ENCODE results near the gene OR2Z1. TPM values are rescaled to one million over a fixed set of nuclear protein-coding genes. Genes with fewer than 3 reads are reported as not detected.

Gene OR2Z1, protein sequence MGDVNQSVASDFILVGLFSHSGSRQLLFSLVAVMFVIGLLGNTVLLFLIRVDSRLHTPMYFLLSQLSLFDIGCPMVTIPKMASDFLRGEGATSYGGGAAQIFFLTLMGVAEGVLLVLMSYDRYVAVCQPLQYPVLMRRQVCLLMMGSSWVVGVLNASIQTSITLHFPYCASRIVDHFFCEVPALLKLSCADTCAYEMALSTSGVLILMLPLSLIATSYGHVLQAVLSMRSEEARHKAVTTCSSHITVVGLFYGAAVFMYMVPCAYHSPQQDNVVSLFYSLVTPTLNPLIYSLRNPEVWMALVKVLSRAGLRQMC
- total RNA-seq = not detected in 2 replicates

DNA sequence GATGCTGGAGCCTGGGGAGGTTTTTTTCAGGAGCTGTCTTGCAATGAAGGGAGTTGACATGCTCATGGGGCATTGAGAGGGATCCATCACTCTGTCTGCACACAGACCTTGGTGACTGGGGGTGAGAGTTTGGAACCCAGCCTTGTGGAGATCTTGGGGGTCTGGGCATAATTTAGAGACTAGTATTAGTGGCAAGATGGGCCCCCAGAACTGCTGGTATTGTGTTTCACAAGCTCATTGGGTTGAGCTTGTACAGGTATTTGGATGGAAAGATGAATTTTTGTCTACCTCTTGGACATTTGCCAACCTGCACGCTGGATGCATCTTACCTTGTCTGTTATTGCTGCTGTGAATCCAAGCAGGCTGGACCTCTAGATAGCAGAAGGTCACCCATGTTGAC lies at the start of gene OR2Z1:
TSS of gene OR2Z1 (plus strand) at position 301 of the 400 bp plus-strand sequence. CDS start 9,395 bp downstream, outside the sequence.
- DNase-seq (ENCODE audit: low read depth, low spot score) = no peak

DNA sequence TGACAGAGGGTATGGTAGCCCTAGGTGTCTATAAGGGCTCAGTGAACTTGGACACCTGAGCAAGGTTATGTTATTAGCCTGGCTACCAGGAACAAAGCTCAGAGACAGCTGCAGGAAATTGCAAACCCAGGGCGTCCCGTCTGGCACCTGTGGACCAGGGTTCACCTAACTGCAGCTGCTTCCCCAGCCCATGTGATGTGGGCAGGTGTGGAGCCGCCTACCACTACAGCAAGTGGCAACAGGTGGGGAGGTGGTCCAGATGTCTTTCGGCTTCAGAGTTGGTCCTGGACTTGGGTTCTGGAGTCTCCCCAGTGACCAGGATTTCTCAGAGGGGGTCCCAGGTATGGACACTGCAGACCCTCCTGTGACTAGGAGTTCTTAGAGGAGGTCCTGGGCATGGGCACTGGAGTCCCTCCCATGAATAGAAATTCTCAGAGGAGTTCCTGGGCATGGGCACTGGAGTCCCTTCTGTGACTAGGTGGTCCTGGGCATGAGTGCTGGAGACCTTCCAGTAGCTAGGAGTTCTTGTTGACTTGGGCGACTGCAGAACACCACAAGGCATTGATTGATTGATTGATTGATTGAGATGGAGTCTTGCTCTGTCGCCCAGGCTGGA lies 48.0 kb upstream of the OR2Z1 start:
- DNase-seq (ENCODE audit: low read depth, low spot score) = no peak

DNA sequence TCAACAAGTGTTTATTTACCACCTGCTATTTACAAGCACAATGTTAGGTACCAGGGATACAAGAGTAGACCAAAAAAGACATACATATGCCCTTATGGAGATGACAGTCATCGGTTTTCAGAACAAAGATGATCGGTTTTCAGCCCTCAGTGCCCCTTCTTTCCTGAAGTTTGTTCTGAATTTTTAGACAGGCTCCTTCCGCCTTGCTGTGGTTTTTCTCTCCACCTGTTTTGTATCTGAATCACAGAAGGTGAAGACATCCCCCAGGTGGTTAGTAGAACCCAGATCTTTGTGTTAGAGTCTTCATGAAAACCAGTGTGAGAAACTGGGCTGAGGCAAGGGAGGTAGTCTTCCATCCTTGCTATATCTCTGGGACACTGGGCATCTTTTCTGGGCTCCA lies 46.4 kb upstream of the OR2Z1 start:
- DNase-seq (ENCODE audit: low read depth, low spot score) = no peak

DNA sequence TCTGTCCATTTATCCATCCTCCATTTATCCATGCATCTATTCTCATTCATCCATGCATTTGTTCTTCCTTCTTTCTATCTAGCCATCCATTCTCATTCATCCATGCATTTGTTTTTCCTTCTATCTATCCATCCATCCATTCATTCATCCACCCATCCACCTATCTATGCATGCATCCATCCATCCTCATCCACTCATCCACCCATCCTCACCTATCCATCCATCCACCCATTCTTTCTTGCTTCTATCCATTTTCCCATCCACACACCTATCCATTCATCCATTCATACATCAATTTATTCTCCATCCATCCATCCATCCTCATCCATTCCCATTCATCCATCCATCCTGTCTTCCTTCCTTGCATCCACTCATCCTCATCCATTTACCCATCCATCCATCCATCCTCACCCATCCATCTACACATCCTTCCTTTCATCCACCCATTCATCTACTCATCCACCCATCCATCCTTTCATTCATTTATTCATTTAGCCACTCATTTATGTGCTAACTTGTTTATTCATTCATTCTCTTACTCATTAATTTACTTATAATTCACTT lies 43.1 kb upstream of the OR2Z1 start:
- no peak for DNase-seq (ENCODE audit: low read depth, low spot score)

DNA sequence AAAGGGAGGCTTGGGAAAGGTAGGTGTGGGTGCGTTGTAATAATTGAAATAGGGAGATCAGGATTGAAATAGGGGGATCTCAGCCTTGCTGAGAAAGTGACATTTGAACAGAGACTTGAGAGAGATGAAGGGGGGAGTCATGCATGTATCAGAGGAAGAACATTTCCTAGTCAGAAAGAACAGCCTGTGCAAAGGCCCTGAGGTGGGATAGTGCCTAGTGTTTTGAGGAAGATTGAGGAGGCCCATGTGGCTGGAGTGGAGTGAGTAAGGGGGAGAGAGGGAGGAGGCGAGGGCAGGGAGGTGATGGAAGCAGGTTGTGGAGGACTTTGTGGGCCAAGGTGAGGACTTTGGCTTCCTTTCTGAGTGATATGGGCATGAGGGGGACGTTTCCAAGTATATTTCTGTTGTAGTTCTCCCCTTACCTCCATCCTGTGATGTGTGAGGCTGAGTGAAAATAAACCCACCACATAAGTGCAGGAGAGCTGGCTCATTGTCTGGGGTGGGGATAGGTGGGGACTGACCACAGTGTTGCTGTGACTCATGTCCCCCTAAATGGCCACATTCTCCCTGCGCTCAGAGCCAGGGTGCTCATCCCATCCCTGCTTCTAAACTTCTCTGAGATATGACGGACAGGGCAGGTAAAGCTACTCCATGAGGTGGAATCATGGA lies 40.6 kb upstream of the OR2Z1 start:
- DNase-seq (ENCODE audit: low read depth, low spot score) = no peak

DNA sequence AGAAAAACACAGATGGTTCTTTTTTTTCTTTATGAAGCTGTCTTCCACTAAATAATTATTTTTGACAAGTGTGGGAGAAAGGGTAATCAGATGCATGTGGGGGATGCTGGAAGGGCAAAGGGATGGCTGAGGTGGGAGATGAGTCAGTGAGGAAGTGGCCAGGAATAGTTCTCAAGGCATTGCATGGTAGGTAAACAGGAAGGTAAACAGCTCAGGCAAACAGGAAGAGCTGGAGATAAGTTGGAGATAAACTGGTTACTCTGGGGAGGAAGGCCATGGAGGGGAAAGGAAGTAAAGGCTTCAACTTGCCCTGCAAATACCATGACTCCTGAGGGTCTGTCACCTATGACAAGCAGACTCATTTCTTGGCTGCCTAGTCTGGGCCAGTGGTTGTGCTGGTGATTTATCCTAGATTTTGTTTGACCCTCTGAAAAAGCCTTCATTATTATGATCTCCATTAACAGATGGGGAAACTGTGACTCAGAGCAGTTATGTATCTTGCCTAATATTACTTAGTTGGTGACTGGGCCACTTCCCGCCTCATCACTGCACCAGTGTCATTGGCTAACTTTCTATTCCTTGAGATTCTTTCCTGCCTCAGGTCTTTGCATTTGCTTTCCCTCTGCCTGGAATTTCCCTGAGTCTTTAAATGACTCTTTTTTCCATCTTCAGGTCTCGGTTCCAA lies 39.9 kb upstream of the OR2Z1 start:
- no peak for DNase-seq (ENCODE audit: low read depth, low spot score)

DNA sequence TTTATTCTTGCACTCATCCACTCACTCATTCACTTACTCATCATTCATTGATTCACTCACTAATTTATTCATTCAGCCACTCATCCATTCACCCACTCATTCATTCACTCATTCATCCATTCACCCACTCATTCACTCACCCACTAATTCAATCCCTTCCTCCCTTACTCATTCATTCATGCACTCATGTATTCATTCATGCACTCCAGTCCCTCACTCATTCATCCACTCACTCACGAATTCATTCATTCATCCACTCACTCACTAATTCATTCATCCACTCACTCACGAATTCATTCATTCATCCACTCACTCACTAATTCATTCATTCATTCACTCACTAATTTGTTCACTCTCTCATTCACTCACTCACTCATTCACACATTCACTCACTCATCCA lies 39.0 kb upstream of the OR2Z1 start:
- no peak for DNase-seq (ENCODE audit: low read depth, low spot score)

DNA sequence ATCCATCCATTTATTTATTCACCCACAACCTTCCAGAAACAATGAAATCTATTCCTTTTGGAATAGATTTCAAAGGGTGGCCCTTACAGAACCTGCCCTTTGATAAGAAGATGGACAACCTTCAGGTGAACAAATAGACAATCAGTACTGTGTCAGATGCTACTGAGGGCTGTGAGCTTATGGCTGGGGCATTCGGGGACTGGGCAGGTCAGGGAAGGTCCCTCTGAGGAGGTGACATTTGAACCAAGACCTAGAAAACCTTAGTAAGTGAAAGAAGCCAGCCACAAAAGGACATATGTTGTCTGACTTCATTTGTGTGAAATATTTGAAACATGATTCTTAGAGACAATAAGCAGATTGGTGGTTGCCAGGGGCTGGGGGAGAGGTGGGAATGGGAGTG lies 38.5 kb upstream of the OR2Z1 start:
- no peak for DNase-seq (ENCODE audit: low read depth, low spot score)

DNA sequence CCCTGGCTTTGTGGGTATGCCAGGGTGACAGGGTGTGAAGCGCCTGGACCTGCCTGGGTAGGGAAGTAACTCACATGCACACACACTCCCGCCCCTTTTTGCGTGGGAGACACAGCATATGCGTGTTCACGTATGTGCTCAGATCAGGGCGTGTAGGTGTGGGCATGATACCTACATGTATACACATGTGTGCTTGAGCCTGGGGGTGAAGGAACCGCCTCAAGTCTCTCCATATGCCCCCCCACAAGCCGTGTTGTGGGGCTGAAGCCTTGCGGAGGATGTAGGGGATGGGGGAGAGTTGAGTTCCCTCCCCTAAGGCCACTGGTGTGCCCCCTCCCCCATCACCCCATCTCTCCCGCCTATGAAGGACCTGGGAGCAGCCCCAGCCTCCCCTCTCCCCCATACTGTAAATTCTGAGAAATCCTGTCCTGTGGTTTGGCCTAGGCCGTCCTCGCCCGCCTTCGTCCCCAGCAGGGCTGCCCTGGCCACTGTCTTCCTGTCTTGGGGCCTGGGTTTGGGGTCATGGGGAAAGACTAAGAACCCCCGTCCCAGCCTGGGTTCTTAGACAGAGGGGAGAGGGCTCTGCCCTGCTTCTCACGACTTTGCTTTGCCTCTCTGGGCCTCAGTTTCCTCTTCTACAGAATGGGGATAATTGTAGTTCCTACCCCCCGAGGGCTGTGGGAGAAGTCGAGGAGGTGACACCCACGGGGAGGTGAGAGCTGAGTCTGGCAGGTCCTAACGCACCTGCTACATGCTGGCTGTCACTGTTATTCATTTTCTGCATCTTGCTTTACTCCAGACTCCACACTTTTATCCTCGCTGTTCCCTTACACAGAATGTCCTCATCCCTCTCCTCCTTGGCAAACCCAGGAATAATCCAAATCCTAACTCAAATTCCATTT lies 37.2 kb upstream of the OR2Z1 start:
- DNase-seq (ENCODE audit: low read depth, low spot score) = no peak

DNA sequence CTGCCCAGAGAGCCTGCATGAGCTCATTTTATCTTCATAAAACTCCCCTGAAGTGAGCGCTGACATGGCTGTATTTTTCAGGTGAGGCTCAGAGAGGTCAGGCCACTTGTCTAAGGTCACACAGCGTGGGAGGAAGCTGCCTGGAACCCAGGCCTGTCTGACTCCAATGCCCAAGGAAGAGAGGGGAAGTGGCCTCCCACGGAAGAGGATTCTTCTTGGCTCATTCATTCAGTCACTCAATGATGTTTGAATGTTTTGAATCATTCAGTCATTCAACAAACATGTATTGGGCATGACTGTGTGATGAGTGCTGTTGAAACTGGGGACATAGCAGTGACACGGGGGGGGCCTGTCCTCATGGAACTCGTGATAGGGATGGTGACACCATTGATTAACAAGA lies 34.9 kb upstream of the OR2Z1 start:
- DNase-seq (ENCODE audit: low read depth, low spot score) = no peak

DNA sequence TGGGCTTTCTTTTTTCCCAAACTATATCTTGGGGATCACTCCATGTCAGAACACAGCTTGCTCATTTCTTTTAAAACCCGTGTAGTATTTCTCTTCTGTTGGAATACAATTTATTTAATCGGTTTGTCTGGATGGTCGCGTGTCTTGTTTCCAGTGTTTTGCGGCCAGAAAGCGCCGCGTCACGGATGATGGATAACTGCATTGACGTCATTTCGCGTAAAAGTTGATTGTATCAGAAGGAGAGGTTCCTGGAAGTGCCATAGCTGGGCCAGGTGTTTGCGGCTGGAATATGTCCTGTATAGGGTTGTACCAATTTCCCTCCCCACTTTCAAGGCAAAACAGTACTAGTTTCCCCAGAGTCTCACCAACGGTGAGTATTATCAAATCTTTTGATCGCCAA lies 32.5 kb upstream of the OR2Z1 start:
- no peak for DNase-seq (ENCODE audit: low read depth, low spot score)

DNA sequence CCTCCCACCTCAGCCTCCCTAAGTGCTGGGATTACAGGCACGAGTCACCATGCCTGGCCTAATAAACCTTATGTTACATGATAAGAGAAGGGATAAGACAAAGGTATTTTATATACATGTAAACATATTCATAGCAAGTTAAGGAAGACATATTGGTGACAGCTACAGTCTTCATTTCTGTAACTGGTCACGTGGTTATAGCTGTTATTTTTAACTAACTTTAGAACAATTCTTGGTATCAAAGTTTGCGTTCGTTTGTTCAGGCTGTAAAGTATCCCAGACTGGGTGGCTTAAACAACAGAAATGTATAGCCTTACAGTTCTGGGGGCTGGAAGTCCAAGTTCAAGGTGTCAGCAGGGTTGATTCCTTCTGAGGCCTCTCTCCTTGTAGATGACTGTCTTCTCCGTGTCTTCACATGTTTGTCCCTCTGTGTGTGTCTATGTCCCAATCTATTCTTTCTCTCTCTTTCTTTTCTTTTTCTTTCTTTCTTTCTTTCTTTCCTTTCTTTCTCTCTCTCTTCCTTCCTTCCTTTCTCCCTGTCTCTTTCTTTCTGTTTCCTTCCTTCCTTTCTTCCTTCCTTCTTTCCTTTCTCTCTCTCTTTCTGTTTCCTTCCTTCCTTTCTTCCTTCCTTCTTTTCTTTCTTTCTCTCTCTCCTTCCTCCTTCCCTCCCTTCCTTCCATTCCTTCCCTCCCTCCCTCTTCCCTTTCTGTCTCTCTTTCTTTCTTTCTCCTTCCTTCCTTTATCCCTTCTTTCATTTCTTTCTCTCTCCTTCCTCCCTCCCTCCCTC lies 30.5 kb upstream of the OR2Z1 start:
- no peak for DNase-seq (ENCODE audit: low read depth, low spot score)

DNA sequence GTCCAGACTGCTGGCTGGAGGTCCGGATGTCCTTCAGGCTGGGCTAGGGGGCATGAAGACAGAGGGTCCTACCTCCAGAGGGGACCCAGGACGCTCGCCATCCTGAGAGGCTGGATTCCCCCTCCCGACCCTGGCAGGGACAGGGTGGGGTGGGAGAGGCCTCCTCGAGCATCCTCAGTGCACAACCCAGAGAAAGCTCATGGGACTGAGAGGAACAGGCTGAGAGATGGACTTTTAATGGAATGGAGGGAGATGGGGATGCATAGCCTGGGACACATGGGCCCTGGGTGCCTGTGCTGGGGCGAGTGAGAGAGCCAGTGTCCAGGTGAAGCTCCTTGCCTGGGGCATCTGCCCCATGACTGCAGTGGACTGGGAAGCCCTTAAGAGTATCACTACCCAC lies 25.9 kb upstream of the OR2Z1 start:
- DNase-seq (ENCODE audit: low read depth, low spot score) = no peak

DNA sequence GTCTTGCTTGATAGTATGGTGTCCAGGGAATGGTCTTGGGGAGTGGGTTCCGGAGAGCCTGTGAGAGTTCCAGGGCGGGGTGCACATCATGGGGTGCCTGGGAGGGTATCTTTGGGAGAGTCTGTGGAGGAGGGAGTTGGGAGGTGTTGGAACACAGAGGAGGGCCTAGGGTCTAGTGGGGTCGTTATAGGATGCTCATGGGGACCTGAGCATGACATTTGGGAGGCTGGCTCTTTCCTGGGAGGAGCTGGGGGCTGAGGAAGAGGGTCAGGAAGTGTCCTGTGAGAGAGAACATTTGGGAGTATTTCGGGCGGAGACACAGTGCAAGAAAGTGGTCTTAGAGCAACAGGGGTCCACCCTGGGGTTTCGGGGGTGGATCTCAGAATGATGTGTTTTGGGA lies 25.5 kb upstream of the OR2Z1 start:
- DNase-seq (ENCODE audit: low read depth, low spot score) = no peak

DNA sequence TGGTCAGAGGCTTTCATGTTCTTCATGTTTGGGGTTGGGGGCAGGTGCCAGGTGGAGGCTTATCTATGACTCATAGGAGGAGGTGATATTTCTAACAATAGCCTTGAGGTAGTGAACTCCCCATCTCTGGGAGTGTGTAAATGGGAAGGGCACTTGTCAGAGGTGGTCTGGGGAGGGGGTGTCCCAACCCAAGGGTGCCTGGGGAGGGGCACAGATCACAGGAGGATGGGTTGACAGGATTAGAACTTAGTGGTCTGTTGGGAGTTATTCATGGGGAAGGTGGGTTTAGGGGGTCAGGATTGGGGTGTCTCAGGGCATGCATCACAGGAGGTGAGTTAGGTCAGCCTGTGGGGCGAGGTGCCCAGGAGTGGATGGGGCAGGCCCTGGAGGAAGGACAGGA lies 24.4 kb upstream of the OR2Z1 start:
- DNase-seq (ENCODE audit: low read depth, low spot score) = no peak

DNA sequence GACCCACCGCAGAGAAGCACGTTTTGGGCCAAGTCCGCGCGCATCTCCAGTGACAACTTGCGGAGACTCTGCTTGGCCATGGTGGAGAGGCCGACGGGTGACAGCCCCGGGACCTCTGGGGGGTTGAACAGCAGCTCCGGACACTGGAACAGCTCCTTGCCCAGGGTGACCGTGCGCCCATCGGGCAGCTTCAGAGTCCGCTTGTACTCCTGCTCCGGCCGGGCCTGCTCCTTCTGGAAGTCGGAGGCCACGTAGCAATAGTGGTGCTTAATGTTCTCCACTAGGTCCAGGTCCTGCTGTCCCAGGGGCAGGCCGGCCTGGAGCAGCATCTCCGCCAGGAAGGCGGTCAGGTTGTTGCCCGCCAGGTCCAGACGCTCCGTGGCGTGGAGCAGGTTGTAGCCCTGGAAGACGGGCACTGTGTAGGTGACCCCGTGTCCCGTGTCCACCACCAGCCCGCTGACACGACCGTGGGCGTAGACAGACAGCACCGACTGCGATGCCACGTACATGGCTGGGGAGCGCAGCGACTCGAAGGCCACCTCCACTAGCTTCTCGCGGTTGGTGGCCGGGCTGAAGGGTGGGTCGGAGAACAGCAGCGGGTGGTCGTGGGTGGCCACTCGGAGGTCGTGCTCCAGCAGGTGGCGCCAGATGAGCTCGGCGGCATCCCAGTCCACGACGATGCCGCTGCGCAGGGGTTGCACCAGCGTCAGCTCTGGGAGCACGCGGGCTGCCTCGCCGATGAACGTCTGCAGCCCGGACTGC lies 23.6 kb upstream of the OR2Z1 start:
- no peak for DNase-seq (ENCODE audit: low read depth, low spot score)

DNA sequence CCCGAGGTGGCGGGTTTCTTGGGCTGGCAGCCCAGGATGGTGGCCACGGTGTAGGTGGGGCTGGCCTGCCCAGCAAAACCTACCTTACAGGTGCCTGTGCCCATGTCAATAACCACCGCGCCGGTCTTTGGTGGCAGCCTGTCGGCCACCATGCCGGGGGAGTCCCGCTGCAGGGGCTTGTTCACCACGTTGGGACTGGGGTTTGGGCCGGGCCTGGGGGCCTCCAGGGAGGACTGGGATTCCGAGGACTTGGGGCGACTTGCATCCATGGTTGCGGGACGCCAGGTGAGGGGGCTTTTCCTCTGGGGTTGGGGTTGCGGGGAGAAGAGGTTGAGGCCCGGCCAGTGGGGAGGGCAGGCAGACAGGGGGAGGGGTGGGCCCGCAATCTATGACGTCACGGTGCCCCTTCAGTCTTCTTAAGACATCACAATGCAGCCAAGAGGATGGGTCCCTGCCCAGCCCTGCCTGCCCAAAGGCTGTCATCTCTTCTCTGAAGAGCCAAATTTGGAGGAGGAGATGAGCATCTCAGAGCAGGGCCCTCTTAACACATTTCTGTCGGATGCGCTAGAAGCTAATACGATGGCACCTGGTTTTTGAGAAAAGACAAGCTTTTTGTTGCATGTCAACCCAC lies 22.9 kb upstream of the OR2Z1 start, which contains the start of gene ACTL9:
TSS of gene ACTL9 (minus strand) at position 363 of the 631 bp plus-strand sequence. CDS start at position 269, 94 bp downstream.
- no peak for DNase-seq (ENCODE audit: low read depth, low spot score)

DNA sequence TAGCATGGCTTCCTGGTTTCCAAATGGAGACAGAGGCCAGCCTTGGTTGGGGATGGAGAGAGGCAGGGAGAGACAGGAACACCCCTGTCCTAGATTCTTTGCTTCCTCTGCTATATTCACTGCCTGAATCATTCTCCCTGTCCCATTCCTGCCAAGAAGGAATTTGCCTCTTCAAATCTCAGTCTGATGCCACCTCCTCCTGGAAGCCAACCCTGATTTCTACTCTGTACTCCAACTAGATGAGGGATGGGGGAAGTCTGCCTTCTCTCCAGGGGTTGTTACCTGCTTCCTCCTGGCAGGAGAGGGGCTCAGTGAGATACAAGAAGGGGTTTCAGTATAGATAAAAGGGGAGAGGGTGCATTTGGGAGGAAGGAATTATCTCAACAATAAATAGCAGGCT lies 21.5 kb upstream of the OR2Z1 start:
- DNase-seq (ENCODE audit: low read depth, low spot score) = no peak

DNA sequence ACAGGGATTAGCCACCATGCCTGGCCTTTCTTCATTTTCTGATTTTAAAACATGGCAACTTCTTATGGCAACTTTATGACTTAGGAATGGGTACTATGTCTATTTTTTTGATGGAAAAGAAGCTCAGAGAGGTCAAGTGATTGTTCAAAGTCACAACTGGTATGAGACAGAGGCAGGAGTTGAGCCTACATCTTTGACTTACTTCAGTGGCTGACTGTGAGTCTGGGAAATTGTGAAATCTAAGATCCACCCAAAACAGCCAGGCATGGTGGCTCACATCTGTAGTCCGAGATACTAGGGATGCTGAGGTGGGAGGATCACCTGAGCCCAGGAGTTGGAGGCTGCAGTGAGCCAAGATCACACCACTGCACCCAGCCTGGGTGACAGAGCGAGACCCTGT lies 20.5 kb upstream of the OR2Z1 start:
- no peak for DNase-seq (ENCODE audit: low read depth, low spot score)

Data from pulmonary artery endothelial cell (primary cell).